ENCODE data around the gene SMPD2.

The SMPD2 gene

GRCh38 chr6:109440331-109441068 lies at the start of gene SMPD2, which contains the start of gene PPIL6:
TSS of gene SMPD2 (plus strand) at chr6:109440724. CDS start at chr6:109441122, 398 bp downstream.
TSS of gene PPIL6 (minus strand) at chr6:109440628. CDS start at chr6:109440590, 38 bp downstream.
- peak; percentile 69 for DNase-seq (ENCODE audit: low read depth)

- no peak for DNase-seq (ENCODE audit: low read depth)
These were observed 47.2 kb upstream of the SMPD2 start for GRCh38 chr6:109393157-109393885.

- no peak for DNase-seq (ENCODE audit: low read depth)
These were observed 46.6 kb upstream of the SMPD2 start for GRCh38 chr6:109393886-109394281.

- DNase-seq (ENCODE audit: low read depth) = no peak
These were observed 44.3 kb upstream of the SMPD2 start for GRCh38 chr6:109396046-109396718.

GRCh38 chr6:109397020-109397419 lies 43.5 kb upstream of the SMPD2 start:
- no peak for DNase-seq (ENCODE audit: low read depth)

- no peak for DNase-seq (ENCODE audit: low read depth)
These were observed 34.3 kb upstream of the SMPD2 start for GRCh38 chr6:109406196-109406595.

GRCh38 chr6:109411034-109411433 lies 29.5 kb upstream of the SMPD2 start:
- DNase-seq (ENCODE audit: low read depth) = no peak

GRCh38 chr6:109417646-109418045 lies 22.9 kb upstream of the SMPD2 start:
- no peak for DNase-seq (ENCODE audit: low read depth)

- no peak for DNase-seq (ENCODE audit: low read depth)
These were observed 19.8 kb upstream of the SMPD2 start for GRCh38 chr6:109420751-109421150.

GRCh38 chr6:109421184-109421583 lies 19.3 kb upstream of the SMPD2 start:
- DNase-seq (ENCODE audit: low read depth) = no peak

GRCh38 chr6:109424946-109425345 lies 15.6 kb upstream of the SMPD2 start:
- DNase-seq (ENCODE audit: low read depth) = no peak

GRCh38 chr6:109428889-109429477 lies 11.5 kb upstream of the SMPD2 start:
- no peak for DNase-seq (ENCODE audit: low read depth)

- no peak for DNase-seq (ENCODE audit: low read depth)
These were observed 11.0 kb upstream of the SMPD2 start for GRCh38 chr6:109429496-109429895.

- no peak for DNase-seq (ENCODE audit: low read depth)
These were observed 6.1 kb upstream of the SMPD2 start for GRCh38 chr6:109434456-109434855.

GRCh38 chr6:109436041-109436440 lies 4.5 kb upstream of the SMPD2 start:
- no peak for DNase-seq (ENCODE audit: low read depth)

- no peak for DNase-seq (ENCODE audit: low read depth)
These were observed 719 bp downstream of the SMPD2 start for GRCh38 chr6:109441069-109441816.

GRCh38 chr6:109442393-109442924 lies 1.9 kb downstream of the SMPD2 start:
- DNase-seq (ENCODE audit: low read depth) = no peak

- no peak for DNase-seq (ENCODE audit: low read depth)
These were observed 3.0 kb downstream of the SMPD2 start for GRCh38 chr6:109443425-109443950.

- DNase-seq (ENCODE audit: low read depth) = no peak
These were observed 4.9 kb downstream of the SMPD2 start for GRCh38 chr6:109445382-109445781.

- DNase-seq (ENCODE audit: low read depth) = no peak
These were observed 5.5 kb downstream of the SMPD2 start for GRCh38 chr6:109446072-109446471.

- DNase-seq (ENCODE audit: low read depth) = no peak
These were observed 6.0 kb downstream of the SMPD2 start for GRCh38 chr6:109446541-109446940.

Measured in stimulated activated CD8-positive, alpha-beta memory T cell treated with anti-CD3 and anti-CD28 coated beads, Interleukin-4, amount 100 ng/mL, for 24 hours (primary cell).